Cardiac fibroblast (primary cell): ENCODE results near the gene ZNF70.

Experiments used
- DNase-seq, 2 donors: peaks; one replicate each; pipeline versions ENCODE4 v3.0.0 to v3.0.0-alpha.2; 2010; ENCODE audit warnings: low read depth in 2 of 2
- H3K4me3 ChIP-seq, 2 donors: replicated peaks in 1 of 2; 1 replicate in 1 of 2; 2 replicates in 1 of 2; pipeline ENCODE4 v1.5.1; 2011; ENCODE audit warnings: low read depth in 2 of 2, low read length in 2 of 2, mild to moderate bottlenecking in 2 of 2, moderate library complexity in 1 of 2
- CTCF ChIP-seq: IDR thresholded peaks from one replicate; pipeline ENCODE4 v1.5.1; 2011; ENCODE audit warnings: low read depth, mild to moderate bottlenecking, low read length, inconsistent platforms

ZNF70 gene

GRCh38 chr22:23783265-23784150, 32.6 kb upstream of the ZNF70 start:
- H3K4me3 ChIP-seq = no peak overlapping the region
- TF ChIP-seq CTCF = no peak
- DNase-seq = no peak

GRCh38 chr22:23782703-23783102, 31.8 kb upstream of the ZNF70 start:
- no peak for TF ChIP-seq CTCF

GRCh38 chr22:23782252-23782651, 31.3 kb upstream of the ZNF70 start:
- no peak overlapping the region for H3K4me3 ChIP-seq
- no peak for TF ChIP-seq CTCF
- no peak for DNase-seq

More at GRCh38 chr22:23782703-23783102, 31.8 kb upstream of the ZNF70 start:
- H3K4me3 ChIP-seq = no peak overlapping the region
- no peak for DNase-seq

- no peak overlapping the region for H3K4me3 ChIP-seq
- DNase-seq = peak; percentile 49 to 57
- TF ChIP-seq CTCF = no peak
These were observed 30.7 kb upstream of the ZNF70 start for GRCh38 chr22:23781511-23782183.

- DNase-seq = no peak
- H3K4me3 ChIP-seq = no peak overlapping the region
- TF ChIP-seq CTCF = no peak
These were observed 30.2 kb upstream of the ZNF70 start for GRCh38 chr22:23781065-23781464.

- no peak overlapping the region for H3K4me3 ChIP-seq
- DNase-seq = no peak
- TF ChIP-seq CTCF = no peak
These were observed 29.3 kb upstream of the ZNF70 start for GRCh38 chr22:23780146-23780748.
